Measurements from ENCODE around the gene ARL4D.
"Not testable (repeated sequence)": the region's sequence is repeated elsewhere in the genome, so short reads cannot be mapped to it uniquely, and the experiment has no call there.

ARL4D gene, protein sequence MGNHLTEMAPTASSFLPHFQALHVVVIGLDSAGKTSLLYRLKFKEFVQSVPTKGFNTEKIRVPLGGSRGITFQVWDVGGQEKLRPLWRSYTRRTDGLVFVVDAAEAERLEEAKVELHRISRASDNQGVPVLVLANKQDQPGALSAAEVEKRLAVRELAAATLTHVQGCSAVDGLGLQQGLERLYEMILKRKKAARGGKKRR

DNA sequence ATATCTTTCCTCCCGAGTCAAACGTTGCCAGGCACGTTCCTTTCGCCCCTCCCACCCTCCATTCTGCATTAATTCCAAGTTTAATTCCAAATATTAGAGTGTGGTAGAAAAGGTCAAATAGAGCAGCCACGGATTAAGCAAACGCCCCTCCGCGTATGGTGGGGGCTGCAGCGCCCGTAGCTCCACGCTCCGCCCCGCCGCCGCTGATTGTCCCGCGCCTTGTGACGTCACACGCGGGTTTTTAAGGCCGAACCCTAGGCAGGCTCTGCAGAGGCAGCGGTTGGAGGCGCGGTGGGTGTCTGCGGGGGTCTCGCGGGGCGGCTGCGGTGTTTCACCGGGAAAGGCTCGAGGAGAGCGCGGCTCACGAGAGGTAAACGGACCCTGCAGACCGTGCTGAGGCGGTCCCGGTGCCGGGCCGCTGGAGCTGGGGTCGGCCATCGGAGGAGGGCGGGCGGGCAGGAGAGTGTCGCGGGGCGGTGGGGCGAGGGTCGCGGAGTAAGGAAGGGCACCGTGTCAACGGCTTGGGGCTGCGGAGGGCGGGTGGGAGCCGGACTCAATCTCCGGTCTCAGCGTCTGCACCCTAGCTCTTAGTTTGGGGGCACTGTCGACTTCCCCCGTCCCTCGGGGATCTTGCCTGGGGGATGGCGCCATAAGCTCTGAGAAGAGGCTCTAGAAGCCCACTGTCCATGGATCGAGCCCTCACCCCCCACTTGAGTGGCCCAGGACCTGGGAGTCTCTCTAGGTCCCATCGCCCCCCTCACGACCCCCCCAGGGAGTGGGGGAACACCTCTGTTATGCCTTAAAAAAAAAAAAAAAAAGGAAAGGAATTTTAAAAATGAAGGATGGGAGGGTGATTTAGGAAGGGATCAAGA is at the start of gene ARL4D:
ARL4D (plus strand) TSS at position 270 of the 872 bp plus-strand sequence. CDS start 740 bp downstream, outside the sequence.
- peak; percentile 70 to 77 for DNase-seq (ENCODE audit: low read depth in 2 of 2)

DNA sequence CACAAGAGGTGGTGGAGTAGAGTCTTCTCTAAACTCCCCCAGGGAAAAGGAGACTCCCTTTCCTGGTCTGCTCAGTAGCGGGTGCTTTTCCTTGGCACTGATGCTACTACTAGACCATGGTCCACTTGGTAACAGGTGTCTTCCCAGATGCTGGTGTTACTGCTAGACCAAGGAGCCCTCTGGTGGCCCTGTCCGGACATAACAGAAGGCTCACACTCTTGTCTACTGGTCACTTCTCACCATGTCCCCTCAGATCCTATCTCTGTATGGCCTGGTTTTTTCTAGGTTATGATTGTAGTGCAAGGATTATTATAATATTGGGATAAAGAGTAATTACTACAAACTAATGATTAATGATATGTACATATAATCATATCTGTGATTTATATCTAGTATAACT is 49.7 kb upstream of the ARL4D start:
- DNase-seq (ENCODE audit: low read depth in 2 of 2): no peak

DNA sequence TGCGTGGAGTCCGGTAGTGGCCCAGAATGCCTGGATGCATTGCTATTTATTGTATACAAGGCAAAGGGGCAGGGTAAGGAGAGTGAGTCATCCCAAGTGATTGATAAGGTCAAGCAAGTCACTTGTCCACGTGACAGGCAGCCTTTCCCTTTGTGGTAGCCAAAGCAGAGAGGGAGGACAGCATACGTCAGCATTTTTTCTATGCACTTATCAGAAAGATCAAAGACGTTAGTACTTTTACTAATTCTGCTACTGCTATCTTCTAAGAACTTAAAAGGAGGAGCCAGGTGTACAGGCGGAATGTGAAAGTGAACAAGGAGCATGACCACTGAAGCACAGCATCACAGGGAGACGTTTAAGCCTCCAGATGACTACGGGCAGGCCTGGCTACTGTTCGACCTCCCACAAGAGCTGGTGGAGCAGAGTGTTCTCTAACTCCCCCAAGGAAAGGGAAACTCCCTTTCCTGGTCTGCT is 47.9 kb upstream of the ARL4D start:
- no peak for DNase-seq (ENCODE audit: low read depth in 2 of 2)

DNA sequence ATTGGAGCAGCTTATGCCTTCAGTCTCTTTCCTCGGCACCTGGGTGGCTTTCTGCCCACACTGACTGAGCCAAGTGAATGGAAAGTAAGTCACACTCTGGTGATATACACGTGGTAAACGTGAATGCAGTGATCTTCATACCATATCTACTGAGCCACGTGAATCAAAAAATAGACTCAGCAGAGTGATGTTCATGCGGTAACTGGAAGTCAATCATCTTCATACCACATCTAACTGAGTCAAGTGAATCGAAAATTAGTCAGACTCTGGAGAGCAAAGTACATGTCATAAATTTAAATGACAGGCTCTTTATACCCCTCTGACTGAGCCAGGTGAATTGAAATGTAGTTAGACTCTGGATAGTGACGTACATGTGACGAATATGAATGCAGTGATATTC is 47.1 kb upstream of the ARL4D start:
- no peak for DNase-seq (ENCODE audit: low read depth in 2 of 2)

DNA sequence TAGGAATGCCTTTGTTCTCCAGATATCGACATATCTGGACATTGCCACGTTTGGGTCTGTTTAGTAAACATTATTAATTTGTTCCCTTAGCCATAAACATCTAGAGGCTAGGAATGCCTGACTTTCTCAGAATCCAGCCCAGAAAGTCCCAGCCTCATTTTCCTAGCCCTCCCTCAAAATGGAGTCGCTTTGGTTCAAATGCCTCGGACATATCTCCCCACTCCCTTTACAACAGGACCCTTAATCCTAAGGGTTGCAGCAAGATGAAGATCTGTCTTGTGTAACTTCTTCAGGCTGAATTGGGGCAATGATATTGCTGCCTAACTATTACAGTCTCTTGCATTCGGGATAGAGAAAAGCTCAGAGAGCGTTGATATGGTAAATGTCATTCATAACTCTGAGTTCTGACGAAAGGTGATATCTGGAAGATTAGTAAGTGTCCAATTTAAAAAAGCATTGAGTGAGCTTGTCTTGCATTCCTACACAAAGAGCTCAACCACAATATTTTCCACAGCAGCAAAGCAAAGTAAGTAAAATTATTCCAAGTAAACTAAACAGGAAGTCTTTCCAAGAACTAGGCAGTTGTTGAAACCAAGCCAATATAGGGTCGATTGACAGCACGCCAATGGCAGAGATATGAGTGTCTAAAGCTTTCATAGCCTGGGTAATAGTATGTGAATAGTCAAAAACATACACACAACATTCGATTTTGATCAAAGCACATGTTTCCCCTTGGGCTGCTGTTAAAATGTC is 46.0 kb upstream of the ARL4D start:
- no peak for DNase-seq (ENCODE audit: low read depth in 2 of 2)

DNA sequence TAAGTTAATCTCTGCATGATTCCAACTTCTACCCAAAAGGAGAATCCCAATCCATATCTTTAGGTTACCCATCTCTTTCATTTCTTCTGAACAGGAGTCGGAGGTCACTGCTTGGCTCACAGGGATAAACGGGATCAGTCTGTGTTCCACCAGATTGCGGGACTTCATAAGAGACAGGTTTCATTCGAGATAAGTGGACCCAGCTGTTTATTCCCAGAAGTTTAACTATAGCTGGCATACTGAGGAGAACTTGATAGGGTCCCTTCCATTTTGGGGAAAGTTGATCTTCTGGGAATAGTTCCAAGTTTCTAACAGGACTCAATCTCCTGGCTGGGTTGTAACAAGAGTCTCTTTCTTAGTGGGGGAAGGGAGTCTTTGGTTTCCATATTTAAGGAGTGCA is 45.4 kb upstream of the ARL4D start:
- DNase-seq (ENCODE audit: low read depth in 2 of 2): no peak

DNA sequence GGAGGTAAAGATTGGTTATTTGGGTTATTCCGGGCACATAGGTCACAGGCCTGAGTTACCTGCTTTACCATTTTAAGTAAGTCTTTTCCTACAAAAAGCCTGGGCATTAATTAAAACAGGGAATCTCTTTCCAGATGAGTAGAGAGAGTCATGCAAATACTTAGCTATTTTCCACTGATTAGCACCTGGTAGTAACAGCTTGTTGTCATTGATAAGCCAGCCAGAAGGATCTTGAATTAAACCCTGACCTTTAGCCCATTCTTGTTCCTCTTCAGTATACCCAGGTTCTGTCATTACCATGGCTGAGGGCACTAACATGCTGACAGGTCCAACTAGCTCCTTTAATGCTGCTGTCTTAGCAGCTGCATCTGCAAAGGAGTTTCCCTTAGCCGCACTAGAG is 44.4 kb upstream of the ARL4D start:
- DNase-seq (ENCODE audit: low read depth in 2 of 2): no peak

DNA sequence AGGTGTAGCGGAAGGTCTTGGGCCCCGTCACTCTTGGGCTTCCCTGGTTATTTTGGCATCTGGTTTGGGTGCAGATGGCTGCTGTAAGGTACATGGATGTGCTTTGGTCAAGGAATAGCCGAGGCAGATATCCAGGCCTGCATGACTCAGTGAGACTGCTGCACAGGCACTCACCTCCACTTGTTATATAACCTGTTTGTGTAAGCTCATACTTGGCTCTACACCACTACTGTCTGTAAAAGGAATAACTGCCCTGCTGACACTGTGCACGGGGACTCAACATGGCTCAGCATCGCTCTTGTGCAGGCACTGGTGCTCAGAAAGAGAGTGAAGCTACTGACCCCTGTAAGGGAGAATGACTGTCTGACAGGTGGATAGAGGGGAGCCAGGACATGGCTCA is 42.3 kb upstream of the ARL4D start:
- DNase-seq (ENCODE audit: low read depth in 2 of 2): no peak

DNA sequence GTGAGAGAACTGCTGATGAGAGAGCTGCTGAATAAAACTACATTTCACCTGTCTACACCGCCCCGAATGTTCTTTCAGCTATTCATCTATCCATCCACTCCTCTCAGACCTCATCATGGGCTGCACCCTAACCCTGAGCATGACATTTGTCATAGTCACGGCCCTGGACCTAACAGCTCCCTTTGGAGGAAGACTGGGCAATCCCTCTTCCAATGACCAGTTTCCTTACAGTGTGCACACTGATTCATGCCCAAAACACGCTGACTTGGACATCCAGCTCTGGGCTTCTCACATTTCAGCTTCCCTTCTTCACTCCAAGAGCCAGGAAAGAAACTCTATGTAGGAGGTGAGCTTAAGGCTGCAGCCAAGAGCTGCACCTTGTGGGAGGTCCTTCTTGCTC is 41.8 kb upstream of the ARL4D start:
- no peak for DNase-seq (ENCODE audit: low read depth in 2 of 2)

DNA sequence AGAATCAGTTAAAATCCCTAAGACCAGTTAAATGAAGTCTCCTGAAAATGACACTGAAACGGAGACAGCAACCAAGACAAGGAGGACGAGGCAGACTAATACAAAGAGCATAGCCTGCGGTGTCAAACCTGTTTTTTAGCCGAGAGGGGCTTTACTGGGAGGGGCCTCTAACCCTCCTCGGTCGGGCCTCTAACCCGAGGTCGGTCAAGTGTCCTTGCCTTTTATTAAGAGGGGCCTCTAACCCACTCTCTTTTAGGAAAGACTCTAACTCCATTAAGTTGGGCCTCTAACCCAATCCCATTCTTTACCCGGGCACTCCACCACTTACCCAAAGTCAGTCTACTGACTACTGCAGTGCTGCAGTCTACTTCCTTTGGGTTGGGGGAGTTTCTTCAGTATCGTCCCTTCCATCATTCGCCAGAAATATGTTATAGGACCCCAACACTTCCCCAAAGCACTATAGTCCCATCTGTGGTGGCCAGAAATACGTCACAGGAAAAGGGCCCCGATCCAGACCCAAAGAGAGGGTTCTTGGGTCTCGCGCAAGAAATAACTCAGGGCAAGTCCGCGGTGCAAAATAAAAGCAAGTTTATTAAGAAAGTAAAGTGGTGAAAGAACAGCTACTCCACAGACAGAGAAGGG is 39.2 kb upstream of the ARL4D start:
- DNase-seq (ENCODE audit: low read depth in 2 of 2): no peak

DNA sequence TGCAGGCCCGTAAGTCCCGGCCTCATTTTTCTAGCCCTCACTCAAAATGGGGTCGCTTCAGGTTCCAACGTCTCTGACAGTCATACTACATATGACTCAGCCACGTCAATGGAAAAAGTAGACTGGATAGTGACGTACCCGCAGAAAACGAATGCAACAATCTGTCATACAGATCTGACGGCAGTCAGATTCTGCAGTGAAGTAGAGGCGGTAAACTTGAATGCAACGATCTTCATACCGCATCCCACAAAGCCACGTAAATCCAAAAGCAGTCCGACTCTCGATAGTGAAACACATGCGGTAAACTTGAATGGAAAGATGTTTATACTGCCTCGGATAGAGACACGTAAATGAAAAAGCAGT is 38.4 kb upstream of the ARL4D start:
- peak; percentile 63 to 65 for DNase-seq (ENCODE audit: low read depth in 2 of 2)

DNA sequence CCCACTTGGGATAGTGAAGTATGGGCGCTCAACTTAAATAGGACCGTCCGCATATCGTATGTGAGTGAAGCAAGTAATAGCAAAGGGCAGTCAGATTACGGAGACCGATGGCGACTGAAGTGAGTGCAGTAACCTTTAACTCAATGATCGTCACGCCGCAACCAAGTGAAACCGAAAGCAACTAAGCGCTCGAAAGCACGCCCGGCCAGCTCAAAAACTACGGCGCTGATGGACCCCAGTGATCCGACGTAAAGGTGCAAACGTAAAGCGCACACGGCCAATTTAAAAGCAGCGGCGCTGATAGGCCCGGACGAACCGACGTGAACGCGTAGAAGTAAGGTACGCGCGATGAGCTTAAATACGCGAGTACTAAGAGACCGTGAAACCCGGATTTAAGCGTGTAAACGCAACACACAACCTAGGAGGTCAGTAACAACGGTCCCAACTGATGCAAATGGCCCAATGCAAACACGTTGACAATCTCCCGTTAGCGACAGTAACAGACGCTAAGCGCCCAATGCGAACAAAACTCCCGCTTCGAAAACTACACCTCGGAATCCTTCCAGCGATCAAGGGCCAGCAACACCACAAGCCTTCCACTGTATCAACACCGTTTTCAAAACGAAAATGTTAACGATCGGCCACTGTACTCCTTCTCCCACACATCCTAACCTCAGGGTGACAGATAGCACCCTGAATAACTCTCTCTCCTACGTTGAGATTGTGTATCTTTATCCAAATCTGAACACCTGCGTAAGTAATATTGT is 37.9 kb upstream of the ARL4D start:
- peak; percentile 79 to 85 for DNase-seq (ENCODE audit: low read depth in 2 of 2)

DNA sequence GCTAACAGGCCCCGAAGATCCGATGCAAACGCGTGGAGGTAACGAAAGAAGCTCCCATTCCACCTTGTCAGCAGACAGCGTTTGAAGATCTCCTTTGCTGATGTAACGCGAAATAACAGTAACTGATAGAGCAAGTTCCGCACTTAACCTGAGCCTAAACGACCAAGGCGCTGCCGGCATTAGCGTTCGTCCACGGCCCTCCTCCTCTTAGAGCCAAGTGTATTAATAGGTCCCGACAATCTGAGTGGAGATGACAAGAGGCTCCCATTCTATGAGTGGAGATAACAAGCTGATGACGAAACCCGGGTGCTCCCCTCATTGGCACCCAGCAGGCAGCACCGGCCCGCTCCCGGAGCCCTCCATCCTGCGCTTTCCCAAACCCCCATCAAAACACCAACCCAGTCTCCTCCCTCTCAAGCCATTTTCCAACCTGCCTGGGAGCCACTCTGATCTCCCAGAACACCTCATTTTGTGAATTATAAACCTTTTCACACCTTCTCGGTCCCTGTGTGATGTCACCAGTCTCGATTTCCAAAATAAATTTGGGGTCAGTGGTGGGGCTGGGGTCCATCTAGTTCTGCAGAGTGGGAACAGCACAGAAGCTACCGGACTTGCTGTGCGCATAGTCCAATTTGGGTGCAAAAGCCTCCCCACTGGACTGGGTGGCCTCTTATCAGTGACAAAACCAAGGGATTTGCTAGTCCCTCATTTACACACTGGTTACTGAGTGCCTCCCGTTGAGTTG is 35.4 kb upstream of the ARL4D start:
- no peak for DNase-seq (ENCODE audit: low read depth in 2 of 2)

DNA sequence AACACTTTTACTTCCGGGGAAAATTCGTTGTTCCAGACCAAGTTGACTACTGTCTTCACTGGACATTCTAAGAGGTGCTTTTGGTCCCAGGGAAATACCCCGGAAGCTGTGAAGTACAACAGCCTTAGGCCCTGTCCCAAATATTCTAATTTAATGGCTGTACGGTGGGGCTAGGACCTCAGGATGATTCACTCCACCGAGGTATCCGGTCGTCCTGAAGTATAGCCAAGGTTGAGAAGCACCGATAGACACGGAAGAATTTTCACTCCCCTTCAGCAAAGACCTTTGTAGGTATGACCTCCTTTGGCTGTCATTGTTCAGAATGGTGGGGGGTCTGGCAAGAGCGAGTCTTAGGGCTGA is 34.9 kb upstream of the ARL4D start:
- no peak for DNase-seq (ENCODE audit: low read depth in 2 of 2)

DNA sequence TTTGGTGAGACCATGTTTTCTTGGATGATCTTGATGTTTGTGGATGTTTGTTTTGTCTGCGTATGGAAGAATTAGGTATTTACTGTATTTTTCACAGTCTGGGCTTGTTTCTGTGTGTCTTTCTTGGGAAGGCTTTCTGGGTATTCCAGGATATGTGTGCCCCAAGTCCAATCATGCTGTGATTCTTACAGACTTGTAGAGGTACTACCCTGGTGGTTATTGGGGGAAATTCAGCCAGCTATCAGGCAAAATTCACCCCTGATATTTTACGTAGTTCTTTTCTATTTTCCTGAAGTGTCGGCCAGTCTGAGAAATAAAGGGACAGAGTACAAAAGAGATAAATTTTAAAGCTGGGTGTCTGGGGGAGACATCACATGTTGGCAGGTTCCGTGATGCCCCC is 33.4 kb upstream of the ARL4D start:
- no peak for DNase-seq (ENCODE audit: low read depth in 2 of 2)

DNA sequence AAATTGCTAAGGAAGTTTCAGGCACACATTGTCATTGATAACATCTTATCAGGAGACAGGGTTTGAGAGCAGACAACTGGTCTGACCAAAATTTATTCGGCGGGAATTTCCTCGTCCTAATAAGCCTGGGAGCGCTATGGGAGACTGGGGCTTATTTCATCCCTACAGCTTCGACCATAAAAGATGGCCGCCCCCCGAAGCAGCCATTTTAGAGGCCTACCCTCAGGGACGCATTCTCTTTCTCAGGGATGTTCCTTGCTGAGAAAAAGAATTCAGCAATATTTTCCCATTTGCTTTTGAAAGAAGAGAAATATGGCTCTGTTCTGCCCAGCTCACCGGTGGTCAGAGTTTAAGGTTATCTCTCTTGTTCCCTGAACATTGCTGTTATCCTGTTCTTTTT is 32.9 kb upstream of the ARL4D start:
- not testable (repeated sequence) for DNase-seq (ENCODE audit: low read depth in 2 of 2)

DNA sequence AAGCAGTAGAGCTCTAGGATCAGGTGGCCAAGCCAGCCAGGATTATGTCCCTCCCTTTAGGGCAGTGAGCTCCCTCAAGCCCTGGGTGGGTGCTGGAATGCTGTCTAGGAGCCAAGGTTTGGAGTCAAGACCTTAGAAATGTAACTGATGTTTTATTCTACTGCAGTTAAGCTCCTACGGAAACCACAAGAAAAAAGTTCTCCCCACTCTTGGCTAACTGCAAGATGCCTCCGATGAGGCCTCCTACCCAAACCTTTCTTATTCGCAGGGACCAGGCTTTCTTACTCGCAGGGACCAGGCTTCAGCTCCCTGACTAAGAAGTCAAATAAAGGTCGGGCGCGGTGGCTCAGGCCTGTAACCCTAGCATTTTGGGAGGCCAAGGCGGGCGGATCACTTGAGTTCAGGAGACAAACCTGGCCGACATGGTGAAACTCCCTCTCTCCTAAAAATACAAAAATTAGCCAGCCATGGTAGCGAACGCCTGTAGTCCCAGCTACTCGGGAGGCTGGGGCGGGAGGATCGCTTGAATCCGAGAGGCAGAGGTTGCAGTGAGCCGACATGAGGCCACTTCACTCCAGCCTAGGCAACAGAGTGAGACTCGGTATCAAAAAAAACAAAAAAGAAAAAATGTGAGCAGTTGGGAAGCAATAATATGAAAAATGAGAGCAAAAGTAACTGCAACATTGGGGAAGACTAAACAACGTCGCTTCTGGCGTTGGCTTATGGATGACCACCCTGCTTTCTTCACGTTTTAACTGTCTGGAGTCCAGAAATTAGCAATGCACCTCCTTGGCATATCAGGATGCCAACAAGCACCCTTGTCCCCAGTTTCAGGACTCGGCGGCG is 31.7 kb upstream of the ARL4D start:
- no peak for DNase-seq (ENCODE audit: low read depth in 2 of 2)

DNA sequence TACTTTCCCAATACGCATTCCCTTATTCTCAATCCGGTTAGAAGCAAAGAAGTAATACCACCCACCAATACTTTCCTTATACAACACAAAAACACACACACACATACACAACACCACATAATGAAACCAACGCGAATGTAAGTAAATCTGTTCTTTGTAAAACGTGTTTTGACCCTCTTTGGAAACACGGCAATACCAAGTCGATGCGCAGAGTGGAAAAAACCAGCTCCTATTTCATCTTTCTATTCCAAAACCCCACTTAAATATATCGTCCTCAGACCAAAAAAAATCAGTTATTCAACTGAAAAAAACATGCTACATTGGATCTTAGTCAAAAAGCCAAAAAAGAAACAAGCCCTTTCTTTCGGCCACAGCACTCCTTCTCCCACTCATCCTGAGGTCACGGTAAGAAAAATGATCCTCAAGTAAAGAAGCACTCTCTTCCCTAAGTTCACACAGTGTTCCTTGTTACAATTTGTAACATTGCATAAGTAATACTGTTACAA is 31.0 kb upstream of the ARL4D start:
- DNase-seq (ENCODE audit: low read depth in 2 of 2): peak in 1 of 2 experiments; percentile 32

DNA sequence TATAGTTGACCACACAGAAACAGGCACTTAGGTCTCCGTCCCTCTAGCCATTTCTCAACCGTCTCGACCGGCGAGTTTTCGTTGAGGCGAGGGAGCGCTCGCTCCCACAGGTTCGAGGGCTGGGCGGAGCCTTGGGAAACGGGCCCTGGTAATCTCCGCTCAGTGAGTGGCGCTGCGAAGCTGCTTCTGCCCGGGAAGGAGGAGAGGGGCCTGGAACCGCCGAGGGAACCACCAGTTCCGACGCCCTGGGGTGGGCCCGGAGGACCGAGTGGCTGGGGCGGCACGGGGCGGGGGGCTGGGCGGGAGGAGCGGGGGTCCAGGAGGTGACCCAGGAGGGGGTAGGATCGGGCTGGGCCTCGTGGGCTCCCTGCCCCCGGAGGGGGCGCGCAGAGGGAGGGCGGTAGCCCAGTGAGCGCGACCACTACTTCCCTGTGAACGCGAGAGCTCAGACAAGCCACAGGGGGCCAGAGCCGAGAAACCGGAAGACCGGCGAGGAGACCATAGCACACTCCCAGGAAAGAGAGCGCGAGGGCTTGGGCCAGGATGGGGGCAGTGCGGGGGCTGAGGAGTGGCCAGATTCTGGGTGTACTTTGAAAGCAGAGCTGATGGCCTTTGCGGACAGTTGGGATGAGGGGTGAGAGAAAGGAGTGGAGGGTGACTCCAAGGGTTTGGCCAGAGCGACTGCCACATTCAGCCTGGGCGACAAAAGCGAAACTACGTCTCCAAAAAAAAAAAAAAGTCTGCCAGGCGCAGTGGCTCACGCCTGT is 29.9 kb upstream of the ARL4D start:
- peak in 1 of 2 experiments; percentile 62 for DNase-seq (ENCODE audit: low read depth in 2 of 2)
